HG03159 (cell line): ENCODE results near the gene HELZ2.
A peak's percentile ranks its signal among the peaks of the same experiment; 100 is the strongest.

Experiments
- ATAC-seq: cut with Tn5 transposase; IDR thresholded peaks from one replicate; pipeline ENCODE4 v1.9.1; 2021; ENCODE audit warnings: mild to moderate bottlenecking, moderate library complexity; ENCODE audit not compliant: unreplicated experiment

The HELZ2 gene

DNA sequence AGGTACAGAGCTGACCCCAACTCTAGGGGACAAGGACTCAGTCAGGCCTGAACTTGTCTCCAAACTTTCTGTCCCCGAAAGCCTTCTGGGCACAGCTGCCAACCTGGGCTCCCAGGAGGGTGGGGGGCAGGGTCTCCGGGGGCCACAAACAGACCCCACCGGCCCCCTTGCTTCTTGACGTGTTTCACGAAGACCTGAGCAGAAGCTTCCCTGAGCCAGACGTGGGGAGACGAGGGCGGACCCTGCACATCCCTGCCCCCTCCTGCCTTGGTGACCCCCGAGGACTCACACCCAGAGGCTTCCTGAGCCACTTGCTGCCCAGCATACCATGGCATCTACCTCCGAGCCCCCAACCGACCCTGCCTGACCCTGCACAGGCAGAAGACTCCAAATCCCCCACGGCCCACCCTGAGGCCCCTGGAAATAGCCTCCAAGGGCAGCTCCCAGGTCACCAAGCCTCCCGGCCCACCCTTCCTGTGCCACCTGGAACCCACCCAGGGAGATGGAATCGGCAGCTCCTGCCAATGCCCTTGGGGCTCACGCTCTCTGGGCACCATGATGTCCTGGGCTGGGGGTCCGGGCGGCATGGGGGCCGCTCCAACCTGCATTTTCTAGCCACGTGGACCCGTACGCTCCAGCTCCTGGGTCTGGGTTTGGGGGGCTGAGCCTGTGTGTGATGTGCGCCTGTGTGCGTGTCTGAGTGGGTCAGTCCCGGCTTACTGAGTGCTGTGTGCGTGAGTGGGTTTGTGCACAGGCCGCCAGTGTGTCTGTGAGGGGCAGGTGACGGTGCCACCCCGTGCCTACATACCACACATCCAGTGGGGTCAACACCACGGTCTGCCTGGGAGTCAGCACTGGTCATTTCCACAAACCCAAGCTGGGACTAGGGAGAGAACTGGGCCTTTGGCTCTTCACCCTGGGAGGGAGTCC, 34.3 kb downstream of the HELZ2 start:
- no peak for ATAC-seq

DNA sequence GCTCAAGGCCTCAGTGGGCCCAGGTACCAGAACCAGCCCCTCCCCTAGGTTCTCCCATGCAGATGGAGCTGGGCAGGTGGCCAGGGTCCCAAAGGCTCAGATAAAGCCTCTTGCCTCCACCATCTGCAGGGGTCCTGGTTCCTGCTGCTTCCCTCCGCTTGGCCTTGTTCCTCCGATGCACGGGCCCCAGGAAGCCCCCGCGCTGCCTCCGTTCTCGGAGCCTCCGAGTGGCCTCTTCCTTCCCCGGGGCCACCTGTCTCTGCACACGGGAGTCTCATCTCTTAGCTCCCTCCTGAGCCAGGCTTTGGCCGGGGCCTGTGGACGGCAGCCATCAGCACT, 35.0 kb downstream of the HELZ2 start:
- no peak for ATAC-seq

GRCh38 chr20:63538204-63539091, 35.6 kb downstream of the HELZ2 start:
- peak; percentile 3 for ATAC-seq

GRCh38 chr20:63537525-63538203, 36.4 kb downstream of the HELZ2 start:
- peak; percentile 80 for ATAC-seq

DNA sequence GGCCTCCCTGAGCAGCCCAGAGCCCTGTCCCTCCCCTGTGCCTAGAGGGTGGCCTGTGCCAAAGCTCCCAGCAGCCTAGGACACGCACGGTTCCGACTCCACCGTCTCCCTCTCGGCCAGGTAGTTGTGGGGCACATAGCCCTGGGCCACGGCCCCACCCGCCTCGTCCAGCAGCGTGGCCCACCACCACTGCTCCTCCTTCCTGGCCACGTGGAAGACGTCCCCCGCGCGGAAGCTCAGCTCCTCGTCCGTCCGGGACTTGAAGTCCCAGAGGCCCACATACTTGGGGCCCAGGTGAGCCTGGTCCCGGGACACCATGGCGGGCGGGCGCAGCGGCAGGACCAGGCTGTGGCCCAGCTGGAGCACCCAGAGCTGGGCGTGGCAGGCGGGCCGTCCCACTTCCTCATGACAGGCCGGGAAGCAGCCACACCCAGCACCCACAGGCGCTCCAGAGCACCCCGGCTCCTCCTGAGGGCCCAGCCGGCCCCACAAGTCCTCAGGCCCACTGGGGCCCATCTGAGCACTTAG, 37.0 kb downstream of the HELZ2 start, which contains the start of gene PTK6:
Gene PTK6, minus strand, starts transcription at position 380 of the 528 bp plus-strand sequence. Its CDS starts 62 bp downstream, at position 318.
- ATAC-seq, result no peak

DNA sequence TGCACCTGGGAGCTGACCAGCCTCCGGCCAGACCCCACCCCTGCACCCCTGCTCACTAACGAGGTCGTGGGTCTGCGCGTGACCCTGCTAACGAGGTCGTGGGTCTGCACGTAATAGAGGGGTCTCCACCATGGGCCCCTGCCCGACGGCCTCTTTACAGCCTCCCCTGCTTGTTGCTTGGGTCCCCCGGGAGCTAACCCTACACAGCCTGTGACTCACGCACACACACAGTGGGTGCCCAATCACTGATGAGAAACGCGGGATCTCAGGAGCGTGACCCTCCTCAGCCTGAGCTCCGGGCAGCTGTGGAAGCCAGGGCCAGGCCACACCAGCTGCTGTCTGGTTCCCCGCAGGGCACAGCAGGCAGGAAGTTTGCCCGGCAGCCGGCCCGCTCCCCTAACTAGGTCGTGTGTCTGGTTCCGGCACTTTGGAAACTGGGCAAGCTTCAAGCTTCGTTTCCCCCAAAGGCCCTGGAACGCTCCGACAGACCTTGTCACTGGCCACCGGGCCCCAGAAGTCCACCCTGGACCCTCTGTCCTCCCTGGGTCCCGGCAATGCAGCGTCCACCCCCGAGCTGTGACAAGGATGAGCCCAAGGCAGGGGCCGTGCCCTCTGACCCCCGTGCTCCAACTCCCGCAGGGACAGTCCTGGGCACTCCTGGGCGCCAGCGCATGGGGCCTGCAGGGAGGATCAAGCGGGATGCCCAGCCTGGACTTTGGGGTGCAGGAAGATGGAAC, 37.6 kb downstream of the HELZ2 start:
- ATAC-seq, result no peak

GRCh38 chr20:63534831-63535651, 39.0 kb downstream of the HELZ2 start:
- no peak for ATAC-seq

DNA sequence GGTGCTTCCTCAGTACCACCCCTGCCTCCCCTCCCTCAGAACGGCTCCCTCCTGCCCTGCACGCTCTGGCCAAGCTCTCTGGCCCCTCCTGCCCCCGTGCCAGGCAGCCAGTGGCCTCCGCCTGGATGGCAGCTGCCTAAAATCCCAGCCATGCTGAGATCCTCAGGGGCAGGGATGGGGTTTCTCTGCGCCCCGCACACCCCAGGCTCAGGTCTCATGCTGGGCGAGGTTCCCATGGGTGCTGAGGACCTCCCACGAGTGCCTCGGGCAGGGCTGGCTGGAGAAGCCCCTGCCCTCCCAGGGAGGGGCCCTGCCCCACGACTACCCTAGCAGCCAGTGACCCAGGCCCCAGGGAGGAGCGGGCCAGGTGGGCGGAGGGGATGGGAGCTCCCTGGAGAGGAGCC, 39.6 kb downstream of the HELZ2 start:
- ATAC-seq, result no peak

- ATAC-seq, result no peak
These were observed 40.1 kb downstream of the HELZ2 start for GRCh38 chr20:63533871-63534393.

DNA sequence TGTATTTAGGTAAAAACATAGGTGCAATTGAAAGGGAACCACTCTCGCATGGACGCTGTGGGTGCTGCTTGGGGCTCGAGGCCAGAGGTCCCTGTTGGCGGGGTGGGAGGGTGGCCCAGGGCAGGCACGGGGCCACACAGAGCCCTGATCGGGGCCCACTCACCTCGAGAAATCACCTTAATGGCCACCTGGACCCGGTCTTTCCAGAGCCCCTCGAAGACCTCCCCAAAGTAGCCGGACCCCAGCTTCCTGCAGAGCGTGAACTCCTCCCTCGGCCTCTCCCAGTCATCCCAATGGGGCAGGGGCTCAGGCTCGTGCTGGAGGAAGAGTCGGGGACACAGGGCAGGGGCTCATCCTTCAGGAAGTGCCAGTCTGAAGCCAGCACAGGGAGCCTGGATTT, 40.7 kb downstream of the HELZ2 start:
- ATAC-seq, result no peak

GRCh38 chr20:63532449-63532971, 41.5 kb downstream of the HELZ2 start:
- no peak for ATAC-seq

DNA sequence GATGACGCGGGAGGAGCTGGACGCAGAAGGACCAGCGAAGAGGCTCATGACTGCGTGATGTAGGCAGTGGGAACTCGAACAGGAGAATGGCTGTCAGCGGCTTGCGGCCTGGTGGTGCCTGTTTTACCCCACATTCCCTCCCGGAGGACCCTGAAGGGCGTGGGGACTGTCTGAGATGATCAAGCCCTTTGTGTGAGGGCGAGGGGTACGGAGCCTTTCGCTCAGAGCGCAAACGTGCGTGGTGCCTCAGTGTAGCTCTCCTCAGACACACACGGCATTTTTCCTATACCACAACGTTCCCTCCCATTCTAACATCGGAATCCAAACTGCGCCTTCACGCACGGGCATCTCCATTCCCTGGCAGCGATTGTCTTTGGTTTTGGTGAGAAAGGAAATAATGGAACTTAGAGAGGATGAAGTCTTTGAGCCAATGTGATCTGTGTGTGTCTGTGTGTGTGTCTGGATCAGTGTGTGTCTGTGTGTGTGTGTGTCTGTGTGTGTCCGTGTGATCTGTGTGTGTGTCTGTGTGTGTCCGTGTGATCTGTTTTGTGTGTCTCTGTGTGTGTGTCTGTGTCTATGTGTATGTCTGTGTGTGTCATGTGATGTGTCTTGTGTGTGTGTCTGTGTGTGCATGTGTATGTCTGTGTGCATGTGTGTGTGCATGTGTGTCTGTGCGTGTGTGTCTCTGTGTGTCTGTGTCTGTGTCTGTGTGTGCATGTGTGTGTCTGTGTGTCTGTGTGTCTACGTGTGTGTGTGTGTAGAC, 42.2 kb downstream of the HELZ2 start:
- no peak for ATAC-seq

DNA sequence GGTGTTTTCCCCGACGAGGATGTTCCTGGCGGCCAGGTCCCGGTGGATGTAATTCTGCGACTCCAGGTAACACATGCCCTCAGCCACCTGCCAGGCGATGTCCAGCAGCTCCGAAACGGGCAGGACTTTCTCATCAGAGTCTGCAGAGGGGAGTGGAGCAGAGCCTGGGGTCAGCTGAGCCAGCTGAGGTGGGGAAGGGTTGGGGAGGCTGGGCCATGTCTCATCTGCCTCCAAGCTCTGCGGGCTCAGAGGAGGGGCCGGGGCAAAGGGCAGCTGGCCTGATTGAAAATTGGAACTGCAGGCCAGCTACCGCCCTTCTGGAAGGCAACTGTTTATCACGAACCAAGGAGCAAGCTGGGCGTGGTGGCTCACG, 43.3 kb downstream of the HELZ2 start:
- no peak for ATAC-seq

GRCh38 chr20:63529861-63530787, 43.9 kb downstream of the HELZ2 start:
- ATAC-seq, result no peak

GRCh38 chr20:63529180-63529860, 44.7 kb downstream of the HELZ2 start:
- ATAC-seq, result no peak

DNA sequence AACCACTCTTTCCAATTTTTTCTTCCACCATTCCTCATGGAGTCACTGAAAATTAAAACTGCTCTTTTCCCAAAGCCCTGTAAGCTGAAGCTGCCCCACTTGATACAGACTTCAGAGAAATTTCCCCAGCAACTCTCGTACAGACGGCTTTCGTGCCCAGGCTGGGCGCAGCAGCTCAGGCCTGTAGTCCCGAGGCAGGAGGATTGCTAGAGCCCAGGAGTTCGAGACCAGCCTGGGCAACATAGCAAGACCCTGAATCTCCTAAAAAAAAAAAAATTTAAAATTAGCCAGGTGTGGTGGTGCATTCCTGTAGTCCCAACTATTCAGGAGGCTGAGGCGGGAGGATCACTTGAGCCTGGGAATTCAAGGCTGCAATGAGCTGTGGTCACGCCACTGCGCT, 46.9 kb downstream of the HELZ2 start:
- ATAC-seq, result no peak

- no peak for ATAC-seq
These were observed 48.1 kb downstream of the HELZ2 start for GRCh38 chr20:63525971-63526370.
